OCI-LY7 (cell line): ENCODE results near the gene OTOP1. TPM values are rescaled to one million over a fixed set of nuclear protein-coding genes. Genes with fewer than 3 reads are reported as not detected.
"Not testable (repeated sequence)": the region's sequence is repeated elsewhere in the genome, so short reads cannot be mapped to it uniquely, and the experiment has no call there.

Source experiments
- BruUV-seq: library from RNA; stranded (reverse); fragments of 400-500 nt; replicated peaks from 2 replicates; lab custom pipeline; 2021; lab: Mats Ljungman, UMichigan
- CTCF ChIA-PET: fragments of 300-600 bp; sonication (Branson Sonifier 250); formaldehyde crosslinking; loops from one replicate; lab custom pipeline; 2022; ENCODE audit warnings: antibody characterized with exemption; ENCODE audit not compliant: unreplicated experiment; lab: Charles Lee
- POLR2A ChIA-PET: fragments of 300-600 bp; sonication (Branson Sonifier 250); formaldehyde crosslinking; loops from one replicate; lab custom pipeline; 2022; ENCODE audit warnings: antibody characterized with exemption; lab: Charles Lee
- DNase-seq: peaks from one replicate; pipeline ENCODE4 v3.0.0-alpha.2; 2015; ENCODE audit warnings: low spot score
- H2AFZ ChIP-seq: fragments of 200-600 bp; sonication (generic), shearing (Covaris generic); 2 replicates; pipeline ENCODE4 v1.6.1; 2014; ENCODE audit warnings: mild to moderate bottlenecking, antibody characterized with exemption, low read length, moderate library complexity
- H3K27ac ChIP-seq: fragments of 200-600 bp; sonication (generic); 2 replicates; pipeline ENCODE4 v1.5.1; 2014; ENCODE audit warnings: mixed run types, low read depth, mild to moderate bottlenecking, moderate library complexity, low read length, inconsistent platforms; ENCODE audit not compliant: poor library complexity, severe bottlenecking
- H3K36me3 ChIP-seq: fragments of 200-600 bp; sonication (generic); 2 replicates; pipeline ENCODE4 v1.6.1; 2014; ENCODE audit warnings: mild to moderate bottlenecking, antibody characterized with exemption, low read length, moderate library complexity, mixed read lengths; ENCODE audit not compliant: insufficient read depth
- H3K4me1 ChIP-seq: fragments of 200-600 bp; sonication (generic); 2 replicates; pipeline ENCODE4 v1.5.1; 2014; ENCODE audit warnings: mild to moderate bottlenecking, low read length; ENCODE audit not compliant: insufficient read depth, poor library complexity, severe bottlenecking
- H3K4me2 ChIP-seq: fragments of 200-600 bp; sonication (generic); 2 replicates; pipeline ENCODE4 v1.6.1; 2014; ENCODE audit warnings: mild to moderate bottlenecking, low read length
- H3K4me3 ChIP-seq: fragments of 200-600 bp; sonication (generic); 2 replicates; pipeline ENCODE4 v1.5.1; 2014; ENCODE audit warnings: mild to moderate bottlenecking, low read depth, low read length; ENCODE audit not compliant: poor library complexity, severe bottlenecking
- H3K79me2 ChIP-seq: fragments of 200-600 bp; sonication (generic); 2 replicates; pipeline ENCODE4 v1.6.1; 2016; ENCODE audit warnings: low read depth, mild to moderate bottlenecking, low read length, moderate library complexity, mixed read lengths; ENCODE audit not compliant: insufficient read depth
- H3K9me2 ChIP-seq: fragments of 200-600 bp; sonication (generic); 2 replicates; pipeline ENCODE4 v1.6.1; 2016; ENCODE audit warnings: mild to moderate bottlenecking, low read length, mixed read lengths; ENCODE audit not compliant: insufficient read depth
- H3K9me3 ChIP-seq: fragments of 200-600 bp; sonication (generic); 2 replicates; pipeline ENCODE4 v1.6.1; 2014; ENCODE audit warnings: mild to moderate bottlenecking, mixed run types, low read length, mixed read lengths
- H4K20me1 ChIP-seq: fragments of 200-600 bp; sonication (generic); 2 replicates; pipeline ENCODE4 v1.6.1; 2014; ENCODE audit warnings: mild to moderate bottlenecking, antibody characterized with exemption, low read length, moderate library complexity, mixed read lengths; ENCODE audit not compliant: insufficient read depth
- EZH2phosphoT487 ChIP-seq: fragments of 200-600 bp; sonication (generic); IDR thresholded peaks from 2 replicates; pipeline ENCODE4 v1.6.1; 2018; ENCODE audit warnings: low read depth, borderline replicate concordance, mild to moderate bottlenecking, mixed run types, antibody characterized with exemption, low read length, moderate library complexity, mixed read lengths
- intact Hi-C: fragments of 100-400 bp; cut with micrococcal nuclease; formaldehyde crosslinking; loops from one replicate; pipeline ENCODE4 v1.10.0; 2022; ENCODE audit not compliant: unreplicated experiment
- total RNA-seq, 2 experiments: library from RNA; depleted of rRNA in 1 of 2; stranded (reverse); fragments of >200 nt in 1 of 2; shearing (Covaris generic) in 1 of 2; gene quantifications; 2 replicates each; pipeline ENCODE4 v1.2.3, GENCODE V29; 2014 to 2022
- TF ChIP-seq, protein P1 (sequence below): fragments of 200-600 bp; sonication (generic); conservative IDR thresholded peaks from 2 replicates; pipeline ENCODE4 v1.5.1; 2014; ENCODE audit warnings: mild to moderate bottlenecking, antibody characterized with exemption, low read length, moderate library complexity, mixed read lengths

Gene OTOP1
- total RNA-seq, 2 experiments from 2014 or later = not detected

DNA sequence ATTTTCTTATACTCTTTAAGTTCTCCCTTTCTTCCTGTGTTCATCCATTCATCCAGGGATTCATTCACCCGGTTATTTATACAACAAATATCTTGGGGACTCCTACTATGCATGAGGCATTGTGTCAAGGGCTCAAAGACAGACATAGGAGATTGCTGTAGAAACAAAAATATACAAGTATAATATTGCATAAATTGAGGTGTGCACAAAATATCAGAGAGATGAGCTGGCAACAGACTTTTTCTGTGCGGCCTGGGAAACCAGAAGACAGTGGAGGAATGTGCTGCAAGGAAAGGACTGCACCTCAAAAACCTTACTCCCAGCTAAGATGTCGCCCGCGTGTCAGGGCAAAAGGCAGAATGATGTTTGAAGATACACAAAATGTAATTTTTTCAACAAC, 9.6 kb downstream of the OTOP1 start:
- POLR2A ChIA-PET = interaction anchor here (0.6 kb wide), 1 partner anchor 41 kb away, joined by 3 read pairs; no protein-coding TSS in a partner anchor
- H3K4me2 ChIP-seq = no peak overlapping the region
- CTCF ChIA-PET = no interaction called here
- DNase-seq = no peak
- TF ChIP-seq, protein P1, sequence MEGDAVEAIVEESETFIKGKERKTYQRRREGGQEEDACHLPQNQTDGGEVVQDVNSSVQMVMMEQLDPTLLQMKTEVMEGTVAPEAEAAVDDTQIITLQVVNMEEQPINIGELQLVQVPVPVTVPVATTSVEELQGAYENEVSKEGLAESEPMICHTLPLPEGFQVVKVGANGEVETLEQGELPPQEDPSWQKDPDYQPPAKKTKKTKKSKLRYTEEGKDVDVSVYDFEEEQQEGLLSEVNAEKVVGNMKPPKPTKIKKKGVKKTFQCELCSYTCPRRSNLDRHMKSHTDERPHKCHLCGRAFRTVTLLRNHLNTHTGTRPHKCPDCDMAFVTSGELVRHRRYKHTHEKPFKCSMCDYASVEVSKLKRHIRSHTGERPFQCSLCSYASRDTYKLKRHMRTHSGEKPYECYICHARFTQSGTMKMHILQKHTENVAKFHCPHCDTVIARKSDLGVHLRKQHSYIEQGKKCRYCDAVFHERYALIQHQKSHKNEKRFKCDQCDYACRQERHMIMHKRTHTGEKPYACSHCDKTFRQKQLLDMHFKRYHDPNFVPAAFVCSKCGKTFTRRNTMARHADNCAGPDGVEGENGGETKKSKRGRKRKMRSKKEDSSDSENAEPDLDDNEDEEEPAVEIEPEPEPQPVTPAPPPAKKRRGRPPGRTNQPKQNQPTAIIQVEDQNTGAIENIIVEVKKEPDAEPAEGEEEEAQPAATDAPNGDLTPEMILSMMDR = no peak
- no peak for TF ChIP-seq EZH2phosphoT487
- H3K36me3 ChIP-seq = no peaks in the 10 kb centered on the region
- BruUV-seq = no TSS peak
- no peaks in the 10 kb centered on the region for H4K20me1 ChIP-seq
- no peaks in the 10 kb centered on the region for H3K9me2 ChIP-seq
- no peak overlapping the region for H3K4me3 ChIP-seq
- H3K9me3 ChIP-seq = no peaks in the 10 kb centered on the region
- no peaks in the 10 kb centered on the region for H3K79me2 ChIP-seq
- no peak overlapping the region for H2AFZ ChIP-seq
- intact Hi-C loops = no loop called here
- H3K4me1 ChIP-seq = peaks cover 3% of the 10 kb centered on the region
- H3K27ac ChIP-seq = no peak overlapping the region

DNA sequence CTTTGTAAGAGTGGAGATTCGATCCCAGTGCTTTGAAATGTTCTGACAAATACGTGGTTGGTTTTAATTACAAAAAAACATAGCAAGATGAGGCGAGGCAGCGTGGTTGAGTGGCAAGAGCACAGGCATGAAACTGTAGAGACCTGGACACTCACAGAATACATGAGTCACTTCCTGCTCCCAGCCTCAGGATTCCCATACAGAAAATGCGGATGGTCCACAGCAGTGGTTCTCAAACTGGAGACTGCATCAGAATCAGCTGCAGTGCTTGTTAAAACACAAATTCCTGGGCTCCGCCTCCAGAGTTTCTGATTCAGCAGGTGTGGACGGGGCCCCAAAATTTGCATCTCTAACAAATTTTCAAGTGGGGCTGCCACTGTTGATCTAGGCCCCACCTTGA, 10.1 kb downstream of the OTOP1 start:
- CTCF ChIA-PET = no interaction called here

DNA sequence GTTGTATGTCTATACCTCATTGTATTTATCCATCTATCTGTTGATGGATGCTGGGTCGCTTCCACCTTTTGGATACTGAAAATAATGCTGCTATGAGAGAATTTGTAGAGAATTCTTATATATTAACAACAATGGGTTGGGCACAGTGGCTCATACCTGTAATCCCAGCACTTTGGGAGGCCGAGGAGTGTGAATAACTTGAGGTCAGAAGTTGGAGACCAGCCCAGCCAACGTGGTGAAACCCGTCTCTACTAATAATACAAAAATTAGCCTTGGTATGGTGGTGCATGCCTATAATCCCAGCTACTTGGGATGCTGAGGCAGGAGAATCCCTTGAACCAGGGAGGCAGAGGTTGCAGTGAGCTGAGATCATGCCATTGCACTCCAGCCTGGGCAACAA, 13.1 kb downstream of the OTOP1 start:
- POLR2A ChIA-PET, intact Hi-C loops, H3K4me2 ChIP-seq, BruUV-seq, H3K4me1 ChIP-seq, H4K20me1 ChIP-seq, H3K27ac ChIP-seq, CTCF ChIA-PET, DNase-seq, H3K9me2 ChIP-seq, H3K36me3 ChIP-seq, H3K9me3 ChIP-seq, H3K4me3 ChIP-seq, H3K79me2 ChIP-seq, H2AFZ ChIP-seq: not testable (repeated sequence)

More for the DNA sequence above, 10.1 kb downstream of the OTOP1 start:
- Histone ChIP-seq H3K9me3 (no peaks in the 10 kb centered on the region), H4K20me1 (no peaks in the 10 kb centered on the region), H2AFZ (no peak overlapping the region), H3K4me1 (peaks cover 3% of the 10 kb centered on the region), H3K9me2 (no peaks in the 10 kb centered on the region), H3K27ac (no peak overlapping the region), H3K4me3 (no peak overlapping the region), H3K36me3 (no peaks in the 10 kb centered on the region), H3K4me2 (no peak overlapping the region), H3K79me2 (no peaks in the 10 kb centered on the region)
- intact Hi-C loops = no loop called here
- no TSS peak for BruUV-seq
- DNase-seq = no peak
- POLR2A ChIA-PET = interaction anchor here (0.6 kb wide), 1 partner anchor 40 kb away, joined by 3 read pairs; no protein-coding TSS in a partner anchor
- TF ChIP-seq, protein P1 = no peak
- no peak for TF ChIP-seq EZH2phosphoT487
